GM23248 (cell line): ENCODE data around the gene SH3GL3.

Experiments used
- EZH2 ChIP-seq: fragments of 200-600 bp; sonication (generic); IDR thresholded peaks from 2 replicates; pipeline ENCODE4 v1.6.1; 2018; ENCODE audit warnings: antibody characterized with exemption, mild to moderate bottlenecking; ENCODE audit not compliant: insufficient read depth, poor library complexity, severe bottlenecking
- EZH2phosphoT487 ChIP-seq: fragments of 200-600 bp; sonication (generic); IDR thresholded peaks from 2 replicates; pipeline ENCODE4 v1.6.1; 2018; ENCODE audit warnings: antibody characterized with exemption, moderate library complexity, mild to moderate bottlenecking, low read depth; ENCODE audit not compliant: insufficient read depth

DNA sequence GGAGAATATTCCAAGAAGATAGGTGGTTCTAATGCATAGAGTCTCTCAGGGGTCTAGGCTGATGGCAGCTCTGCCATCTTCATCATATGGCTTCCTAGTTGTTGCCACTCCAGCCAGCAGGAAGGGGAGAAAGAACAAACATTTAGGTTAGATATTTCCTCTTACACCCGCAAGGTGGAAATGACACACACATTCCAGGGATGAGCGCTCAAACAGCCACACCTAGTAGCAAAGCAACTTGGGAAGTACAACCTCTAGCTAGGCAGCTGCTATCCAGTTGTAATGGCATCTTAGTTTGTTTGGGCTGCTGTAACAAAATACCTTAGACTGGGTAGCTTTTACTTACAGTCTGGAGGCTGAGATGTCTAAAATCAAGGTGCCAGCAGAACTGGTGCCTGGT, 154.9 kb downstream of the SH3GL3 start:
- TF ChIP-seq EZH2phosphoT487 = no peak
- no peak for TF ChIP-seq EZH2
